ENCODE results near the gene KIF3A.
A peak's percentile ranks its signal among the peaks of the same experiment; 100 is the strongest.

The KIF3A gene

DNA sequence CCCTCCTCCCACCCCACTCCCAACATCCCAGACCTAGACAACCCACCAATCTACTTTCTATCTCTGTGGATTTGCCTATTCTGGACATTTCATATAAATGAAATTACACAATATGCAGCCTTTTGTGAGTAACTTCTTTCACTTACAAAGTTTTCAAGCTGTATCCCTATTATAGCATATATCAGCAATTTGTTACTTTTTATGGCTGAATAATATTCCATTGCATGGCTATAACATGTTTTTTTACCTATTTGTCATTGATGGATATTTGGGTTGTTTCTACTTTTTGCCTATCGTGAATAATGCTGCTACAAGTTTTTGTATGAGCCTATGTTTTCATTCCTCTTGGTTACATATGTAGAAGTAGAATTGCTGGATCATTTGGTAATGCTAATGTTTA, 1.9 kb upstream of the KIF3A start:
- Histone ChIP-seq H3K9me2 (replicated peaks; ENCODE audit: low read depth, low read length) (no peaks in the 10 kb centered on the region), H3K79me2 (ENCODE audit: insufficient read depth, low read length) (no peaks in the 10 kb centered on the region), H3K4me1 (ENCODE audit: insufficient read depth, low read length, poor library complexity, severe bottlenecking) (peaks cover 13% of the 10 kb centered on the region), H4K20me1 (ENCODE audit: insufficient read depth, low read length, poor library complexity, severe bottlenecking) (no peaks in the 10 kb centered on the region), H3K9me3 (ENCODE audit: insufficient read depth, low read depth, low read length) (no peaks in the 10 kb centered on the region), H3F3A (ENCODE audit: low read depth) (no peaks in the 10 kb centered on the region), H3K9ac (ENCODE audit: low read depth, low read length, poor library complexity, severe bottlenecking) (no peak overlapping the region), H3K4me2 (ENCODE audit: low read depth, low read length, poor library complexity, severe bottlenecking) (no peak overlapping the region), H2AFZ (ENCODE audit: low read length) (no peak overlapping the region), H3K27me3 (ENCODE audit: insufficient read depth, low read length, poor library complexity, severe bottlenecking) (no peaks in the 10 kb centered on the region), H3K36me3 (ENCODE audit: insufficient read depth, low read length) (no peaks in the 10 kb centered on the region), H3K4me3 (ENCODE audit: low read length, poor library complexity, severe bottlenecking) (no peak overlapping the region)
- TF ChIP-seq, protein P1, sequence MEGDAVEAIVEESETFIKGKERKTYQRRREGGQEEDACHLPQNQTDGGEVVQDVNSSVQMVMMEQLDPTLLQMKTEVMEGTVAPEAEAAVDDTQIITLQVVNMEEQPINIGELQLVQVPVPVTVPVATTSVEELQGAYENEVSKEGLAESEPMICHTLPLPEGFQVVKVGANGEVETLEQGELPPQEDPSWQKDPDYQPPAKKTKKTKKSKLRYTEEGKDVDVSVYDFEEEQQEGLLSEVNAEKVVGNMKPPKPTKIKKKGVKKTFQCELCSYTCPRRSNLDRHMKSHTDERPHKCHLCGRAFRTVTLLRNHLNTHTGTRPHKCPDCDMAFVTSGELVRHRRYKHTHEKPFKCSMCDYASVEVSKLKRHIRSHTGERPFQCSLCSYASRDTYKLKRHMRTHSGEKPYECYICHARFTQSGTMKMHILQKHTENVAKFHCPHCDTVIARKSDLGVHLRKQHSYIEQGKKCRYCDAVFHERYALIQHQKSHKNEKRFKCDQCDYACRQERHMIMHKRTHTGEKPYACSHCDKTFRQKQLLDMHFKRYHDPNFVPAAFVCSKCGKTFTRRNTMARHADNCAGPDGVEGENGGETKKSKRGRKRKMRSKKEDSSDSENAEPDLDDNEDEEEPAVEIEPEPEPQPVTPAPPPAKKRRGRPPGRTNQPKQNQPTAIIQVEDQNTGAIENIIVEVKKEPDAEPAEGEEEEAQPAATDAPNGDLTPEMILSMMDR (conservative IDR thresholded peaks at IDR 0.05; ENCODE audit: low read length): no peak
- no peak for TF ChIP-seq EZH2phosphoT487 (IDR thresholded peaks at IDR 0.05; ENCODE audit: borderline replicate concordance)

DNA sequence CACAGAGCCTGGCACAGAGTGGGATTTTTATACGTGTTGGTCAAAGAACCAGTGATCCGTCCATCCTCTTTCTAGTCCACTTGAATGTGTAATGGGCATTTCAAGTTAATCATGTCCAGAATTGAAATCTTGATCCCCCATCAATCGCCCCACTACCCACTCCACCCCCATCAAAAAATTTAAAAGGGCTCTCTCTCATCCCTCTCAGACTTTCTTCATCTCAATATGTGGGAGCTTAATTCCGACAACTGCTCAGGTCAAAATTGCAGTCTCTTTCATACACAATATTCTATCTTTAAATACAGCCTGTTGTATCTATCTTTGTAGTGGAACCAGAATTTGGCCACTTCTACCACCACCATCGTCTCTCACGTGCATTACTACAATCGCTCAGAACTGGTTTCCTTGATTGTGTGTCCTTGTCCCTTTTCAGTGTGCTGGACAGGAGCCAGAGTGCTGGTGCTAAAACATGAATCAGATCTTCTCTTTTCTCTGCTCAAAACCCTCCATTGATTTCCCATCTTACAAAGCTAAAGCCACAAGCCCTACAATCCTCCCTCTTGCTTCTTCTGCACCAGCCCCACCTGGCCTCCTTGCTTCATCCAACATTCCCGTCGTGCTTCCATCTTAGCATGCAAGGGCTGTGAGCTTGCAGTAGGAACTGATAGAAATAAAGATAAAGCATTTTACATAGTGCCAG, 786 bp upstream of the KIF3A start:
- no peaks in the 10 kb centered on the region for H3K27me3 ChIP-seq (ENCODE audit: insufficient read depth, low read length, poor library complexity, severe bottlenecking)
- no peak for TF ChIP-seq EZH2phosphoT487 (IDR thresholded peaks at IDR 0.05; ENCODE audit: borderline replicate concordance)
- TF ChIP-seq, protein P1 (conservative IDR thresholded peaks at IDR 0.05; ENCODE audit: low read length): no peak
- peak overlapping the region; percentile 49 for H3K4me2 ChIP-seq (ENCODE audit: low read depth, low read length, poor library complexity, severe bottlenecking)

DNA sequence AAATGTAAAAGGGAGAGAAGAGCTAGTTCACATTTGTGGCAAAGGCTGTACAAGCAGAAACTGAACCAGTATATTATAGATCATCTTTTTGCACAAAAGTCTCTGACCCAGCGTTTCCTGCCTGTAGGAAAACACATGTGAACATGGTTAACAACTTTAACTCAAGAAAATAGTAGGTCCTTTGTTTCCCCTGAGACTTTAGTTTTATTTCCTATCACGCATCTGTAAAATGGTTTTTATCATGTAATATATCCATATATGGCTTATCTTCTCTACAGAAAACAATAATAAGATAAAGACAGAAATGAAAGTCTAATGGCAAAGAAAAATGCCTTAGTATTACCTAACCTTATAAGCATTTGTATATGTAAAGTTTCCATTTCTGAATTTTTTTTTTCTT, 2.7 kb downstream of the KIF3A start:
- Histone ChIP-seq H3K27me3 (ENCODE audit: insufficient read depth, low read length, poor library complexity, severe bottlenecking) (no peaks in the 10 kb centered on the region), H3K79me2 (ENCODE audit: insufficient read depth, low read length) (no peaks in the 10 kb centered on the region), H3F3A (ENCODE audit: low read depth) (no peaks in the 10 kb centered on the region), H3K9me3 (ENCODE audit: insufficient read depth, low read depth, low read length) (no peaks in the 10 kb centered on the region), H3K4me3 (ENCODE audit: low read length, poor library complexity, severe bottlenecking) (no peak overlapping the region), H3K4me2 (ENCODE audit: low read depth, low read length, poor library complexity, severe bottlenecking) (no peak overlapping the region), H3K36me3 (ENCODE audit: insufficient read depth, low read length) (no peaks in the 10 kb centered on the region), H3K9ac (ENCODE audit: low read depth, low read length, poor library complexity, severe bottlenecking) (no peak overlapping the region), H4K20me1 (ENCODE audit: insufficient read depth, low read length, poor library complexity, severe bottlenecking) (no peaks in the 10 kb centered on the region), H2AFZ (ENCODE audit: low read length) (no peak overlapping the region), H3K9me2 (replicated peaks; ENCODE audit: low read depth, low read length) (no peaks in the 10 kb centered on the region), H3K4me1 (ENCODE audit: insufficient read depth, low read length, poor library complexity, severe bottlenecking) (peaks cover 13% of the 10 kb centered on the region)
- TF ChIP-seq, protein P1 (conservative IDR thresholded peaks at IDR 0.05; ENCODE audit: low read length): no peak
- TF ChIP-seq EZH2phosphoT487 (IDR thresholded peaks at IDR 0.05; ENCODE audit: borderline replicate concordance): no peak

More for the DNA sequence above, 786 bp upstream of the KIF3A start:
- Histone ChIP-seq H3K4me3 (ENCODE audit: low read length, poor library complexity, severe bottlenecking) (peak overlapping the region; percentile 81), H3F3A (ENCODE audit: low read depth) (no peaks in the 10 kb centered on the region), H4K20me1 (ENCODE audit: insufficient read depth, low read length, poor library complexity, severe bottlenecking) (no peaks in the 10 kb centered on the region), H3K9me3 (ENCODE audit: insufficient read depth, low read depth, low read length) (no peaks in the 10 kb centered on the region), H2AFZ (ENCODE audit: low read length) (peak overlapping the region; percentile 90), H3K4me1 (ENCODE audit: insufficient read depth, low read length, poor library complexity, severe bottlenecking) (peaks cover 13% of the 10 kb centered on the region), H3K79me2 (ENCODE audit: insufficient read depth, low read length) (no peaks in the 10 kb centered on the region), H3K36me3 (ENCODE audit: insufficient read depth, low read length) (no peaks in the 10 kb centered on the region), H3K9ac (ENCODE audit: low read depth, low read length, poor library complexity, severe bottlenecking) (no peak overlapping the region), H3K9me2 (replicated peaks; ENCODE audit: low read depth, low read length) (no peaks in the 10 kb centered on the region)
